K562 (cell line): ENCODE data around the gene APC2.

Source experiments
- CBX3 ChIP-seq, 2 experiments: IDR thresholded peaks; 1 replicate in 1 of 2; 2 replicates in 1 of 2; pipeline ENCODE4 v1.6.1; 2012; ENCODE audit warnings: inconsistent platforms in 2 of 2, low read length in 2 of 2, borderline replicate concordance in 1 of 2, control low read depth in 1 of 2
- EP300 ChIP-seq: IDR thresholded peaks from 2 replicates; pipeline ENCODE4 v1.6.1; 2012; ENCODE audit warnings: low read length, improper control_type of control experiment
- EZH2 ChIP-seq: IDR thresholded peaks from 2 replicates; pipeline ENCODE4 v1.6.1; 2012; ENCODE audit warnings: low read depth, mild to moderate bottlenecking, inconsistent platforms, low read length, borderline replicate concordance
- MXI1 ChIP-seq: IDR thresholded peaks from 2 replicates; pipeline ENCODE4 v1.6.1; 2011; ENCODE audit warnings: low read depth, mild to moderate bottlenecking, improper control_type of control experiment, low read length
- NR2F6 ChIP-seq: fragments of 450-650 bp; formaldehyde crosslinking; IDR thresholded peaks from 2 replicates; pipeline ENCODE4 v1.4.0; 2020; ENCODE audit warnings: mild to moderate bottlenecking
- PCBP1 ChIP-seq: fragments of 200-400 bp; formaldehyde crosslinking; IDR thresholded peaks from 2 replicates; pipeline ENCODE4 v1.6.1; 2018; ENCODE audit warnings: mild to moderate bottlenecking, low read depth, low read length; ENCODE audit not compliant: poor library complexity, severe bottlenecking
- RBM22 ChIP-seq: fragments of 200-400 bp; formaldehyde crosslinking; IDR thresholded peaks from 2 replicates; pipeline ENCODE4 v1.6.1; 2018; ENCODE audit warnings: low read length, low read depth; ENCODE audit not compliant: poor library complexity, severe bottlenecking
- RHOXF2B ChIP-seq: fragments of 250-450 bp; sonication (Bioruptor Pico); conservative IDR thresholded peaks from 2 replicates; pipeline ENCODE4 v1.5.1; 2021
- SP1 ChIP-seq: sonication (generic); formaldehyde crosslinking; IDR thresholded peaks from 2 replicates; pipeline ENCODE4 v1.8.1; 2022; ENCODE audit warnings: mild to moderate bottlenecking, missing genetic modification reagents
- TBL1XR1 ChIP-seq, 2 experiments: IDR thresholded peaks; 2 replicates each; pipeline ENCODE4 v1.6.1; 2012; ENCODE audit warnings: improper control_type of control experiment in 2 of 2, low read length in 2 of 2, mild to moderate bottlenecking in 1 of 2
- YBX1 ChIP-seq: fragments of 450-650 bp; IDR thresholded peaks from 2 replicates; pipeline ENCODE4 v1.7.1; 2016; ENCODE audit warnings: mild to moderate bottlenecking
- ZNF324 ChIP-seq: fragments of 250-450 bp; sonication (Bioruptor Pico); IDR thresholded peaks from 2 replicates; pipeline ENCODE4 v1.4.0; 2020; ENCODE audit warnings: mild to moderate bottlenecking

DNA sequence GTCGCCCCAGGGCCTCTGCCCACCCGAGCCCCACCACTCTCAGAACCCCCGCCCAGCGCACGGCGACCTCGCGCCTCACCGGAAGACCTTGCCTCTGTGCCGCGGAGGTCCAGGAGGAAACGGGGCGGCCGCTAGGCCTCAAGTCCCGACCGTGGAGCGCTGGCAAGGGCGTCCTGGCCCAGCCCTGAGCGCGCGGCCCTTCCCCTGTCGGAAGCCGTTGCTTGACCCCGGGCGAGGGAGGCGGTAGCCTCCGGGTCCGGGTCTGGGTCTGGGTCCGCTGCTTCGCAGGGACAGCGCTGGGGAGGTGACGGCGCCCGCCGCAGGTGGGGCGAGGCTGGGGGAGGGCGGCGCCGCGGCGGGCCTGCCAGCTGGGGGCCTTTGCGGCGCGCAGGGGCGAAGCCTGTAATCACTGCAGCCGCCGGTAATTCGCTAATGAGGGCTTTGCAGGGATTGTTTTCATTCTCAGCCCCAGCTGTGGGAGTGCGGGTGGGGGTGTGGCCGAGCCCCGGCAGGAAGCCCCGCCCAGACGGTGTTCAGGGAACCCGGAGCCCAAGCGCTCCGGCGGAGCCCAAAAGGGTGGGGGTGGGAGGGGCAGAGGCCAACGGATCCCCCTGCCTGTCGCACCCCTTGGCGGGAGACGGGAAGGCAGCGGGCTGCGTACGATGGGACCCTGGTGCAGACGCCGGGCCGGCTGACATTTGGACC lies 20.5 kb downstream of the APC2 start:
- TF ChIP-seq ZNF324 (CRISPR knock-in tag) = no peak
- no peak for TF ChIP-seq EZH2
- TF ChIP-seq RBM22 = no peak
- no peak for TF ChIP-seq SP1 (CRISPR knock-in tag)
- TF ChIP-seq RHOXF2B = no peak
- TF ChIP-seq YBX1 = no peak
- TF ChIP-seq TBL1XR1 (IDR thresholded peaks at IDR 0.05; ENCODE audit: low read length in 2 of 2) = no peak
- TF ChIP-seq PCBP1 = peak; percentile 22
- TF ChIP-seq EP300 = no peak
- TF ChIP-seq MXI1 = no peak
- TF ChIP-seq NR2F6 (CRISPR knock-in tag) = no peak
- TF ChIP-seq CBX3 (IDR thresholded peaks at IDR 0.05; ENCODE audit: borderline replicate concordance in 1 of 2, low read length in 2 of 2) = no peak
